CD4-positive, alpha-beta T cell treated with Interleukin-10 for 1 hour (primary cell): ENCODE measurements around the gene NT5C.
"Not testable (repeated sequence)": the region's sequence is repeated elsewhere in the genome, so short reads cannot be mapped to it uniquely, and the experiment has no call there.

Source experiments
- DNase-seq: peaks from one replicate; pipeline ENCODE4 v3.0.0-alpha.2; 2020

The NT5C gene

DNA sequence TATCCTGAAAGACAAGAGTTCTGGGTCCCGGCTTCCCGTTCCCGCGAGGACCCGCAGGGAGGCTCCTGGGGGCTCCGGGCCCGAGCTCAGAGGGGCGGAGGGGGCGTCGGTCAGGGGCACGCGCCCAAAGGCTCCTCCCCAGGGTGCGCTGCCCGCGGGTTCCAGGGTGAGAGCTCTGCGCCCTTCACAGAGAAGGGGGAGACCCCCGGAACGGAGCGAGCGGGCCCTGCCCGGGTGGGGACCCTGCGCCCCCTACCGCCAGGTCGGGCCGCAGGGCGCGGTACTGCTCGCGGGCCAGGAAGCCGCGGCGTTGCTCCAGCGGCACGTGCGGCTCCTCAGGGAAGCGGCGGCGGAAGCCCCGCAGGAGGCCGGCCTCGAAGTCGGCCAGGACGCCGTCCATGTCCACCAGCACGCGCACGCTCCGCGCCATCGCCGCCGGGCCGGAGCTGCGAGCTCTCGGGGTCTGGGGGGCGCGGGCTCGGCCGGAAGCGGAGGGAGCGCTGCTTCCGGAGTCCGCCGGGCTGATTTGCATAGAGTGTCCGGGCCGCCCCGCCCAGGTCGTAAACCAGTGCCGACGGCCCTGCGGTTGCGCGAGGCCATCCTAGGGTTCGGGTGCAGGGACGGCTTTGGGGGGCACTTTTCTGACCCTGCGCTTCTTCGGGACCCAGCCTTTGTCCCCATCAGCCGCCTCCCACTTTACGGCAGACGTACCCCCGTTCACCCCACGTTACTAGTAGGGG is at the start of gene NT5C:
Gene NT5C, minus strand, starts transcription at position 465 of the 740 bp plus-strand sequence. Its CDS starts 35 bp downstream, at position 430.
- peak; percentile 60 for DNase-seq

GRCh38 chr17:75181110-75181509 is 49.6 kb upstream of the NT5C start:
- no peak for DNase-seq

GRCh38 chr17:75178453-75178852 is 46.9 kb upstream of the NT5C start:
- no peak for DNase-seq

DNA sequence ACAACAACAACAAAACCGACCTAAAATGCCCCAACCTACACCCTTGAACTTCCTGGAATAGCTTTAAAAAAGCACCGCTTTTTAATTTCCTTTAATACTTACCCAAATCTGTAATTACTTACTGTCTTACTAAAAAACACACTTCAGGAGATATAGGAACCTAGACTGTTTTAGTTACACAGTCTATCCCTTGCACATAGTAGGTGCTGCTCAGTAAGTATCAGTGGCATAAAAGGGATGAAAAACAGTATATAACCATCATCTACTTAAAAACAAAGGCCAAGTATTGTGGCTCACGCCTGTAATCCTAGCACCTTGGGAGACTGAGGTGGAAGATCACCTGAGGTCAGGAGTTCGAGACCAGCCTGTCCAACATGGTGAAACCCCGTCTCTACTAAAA is 45.1 kb upstream of the NT5C start:
- no peak for DNase-seq

- no peak for DNase-seq
These were observed 43.5 kb upstream of the NT5C start for GRCh38 chr17:75174996-75175395.

DNA sequence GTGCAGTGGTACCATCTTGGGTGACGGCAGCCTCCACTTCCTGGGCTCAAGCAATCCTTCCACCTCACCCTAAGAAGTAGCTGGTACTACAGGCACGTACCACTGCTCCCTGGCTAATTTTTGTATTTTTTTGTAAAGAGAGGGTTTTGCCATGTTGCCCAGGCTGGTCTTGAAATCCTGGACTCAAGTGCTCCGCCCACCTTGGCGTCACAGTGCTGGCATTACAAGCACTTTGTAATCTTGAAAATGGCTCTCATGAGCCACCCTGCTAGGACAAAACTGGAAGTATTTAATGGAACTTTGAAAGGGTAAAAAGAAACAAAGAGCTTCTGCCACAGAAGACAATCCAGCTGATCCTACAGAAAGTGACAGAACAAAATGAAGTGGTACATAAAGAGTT is 42.0 kb upstream of the NT5C start:
- DNase-seq: no peak

DNA sequence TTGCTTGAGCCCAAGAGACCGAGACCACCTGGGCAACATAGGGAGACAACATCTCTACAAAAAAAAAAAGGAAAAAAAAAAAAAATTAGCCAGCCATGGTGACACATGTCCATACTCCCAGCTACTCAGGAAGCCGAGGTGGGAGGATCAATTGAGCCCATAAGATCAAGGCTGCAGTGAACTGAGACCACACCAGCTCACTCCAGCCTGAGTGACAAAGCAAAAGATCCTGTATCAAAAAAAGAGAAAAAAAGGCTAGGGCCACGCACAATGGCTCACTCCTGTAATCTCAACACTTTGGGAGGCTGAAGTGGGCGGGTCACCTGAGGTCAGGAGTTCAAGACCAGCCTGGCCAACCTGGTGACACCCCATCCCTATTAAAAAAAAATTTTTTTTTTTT is 37.5 kb upstream of the NT5C start:
- no peak for DNase-seq

- not testable (repeated sequence) for DNase-seq
These were observed 33.1 kb upstream of the NT5C start for GRCh38 chr17:75164606-75165005.

DNA sequence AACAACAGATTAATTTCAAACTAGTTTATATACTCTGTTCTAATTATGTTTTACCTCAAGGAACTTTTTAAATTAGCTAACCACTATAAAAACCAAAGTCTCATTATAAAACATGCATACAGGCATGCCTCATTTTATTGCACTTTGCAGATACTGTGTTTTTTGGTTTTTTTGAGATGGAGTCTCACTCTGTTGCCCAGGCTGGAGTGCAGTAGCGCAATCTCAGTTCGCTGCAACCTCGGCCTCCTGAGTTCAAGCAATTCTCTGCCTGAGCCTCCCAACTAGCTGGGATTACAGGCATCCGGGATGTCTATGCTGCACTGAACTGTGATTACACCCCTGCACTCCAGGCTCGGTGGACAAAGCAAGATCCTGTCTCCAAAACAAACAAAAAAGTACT is 31.5 kb upstream of the NT5C start:
- DNase-seq: no peak

- no peak for DNase-seq
These were observed 28.7 kb upstream of the NT5C start for GRCh38 chr17:75160211-75160610.

DNA sequence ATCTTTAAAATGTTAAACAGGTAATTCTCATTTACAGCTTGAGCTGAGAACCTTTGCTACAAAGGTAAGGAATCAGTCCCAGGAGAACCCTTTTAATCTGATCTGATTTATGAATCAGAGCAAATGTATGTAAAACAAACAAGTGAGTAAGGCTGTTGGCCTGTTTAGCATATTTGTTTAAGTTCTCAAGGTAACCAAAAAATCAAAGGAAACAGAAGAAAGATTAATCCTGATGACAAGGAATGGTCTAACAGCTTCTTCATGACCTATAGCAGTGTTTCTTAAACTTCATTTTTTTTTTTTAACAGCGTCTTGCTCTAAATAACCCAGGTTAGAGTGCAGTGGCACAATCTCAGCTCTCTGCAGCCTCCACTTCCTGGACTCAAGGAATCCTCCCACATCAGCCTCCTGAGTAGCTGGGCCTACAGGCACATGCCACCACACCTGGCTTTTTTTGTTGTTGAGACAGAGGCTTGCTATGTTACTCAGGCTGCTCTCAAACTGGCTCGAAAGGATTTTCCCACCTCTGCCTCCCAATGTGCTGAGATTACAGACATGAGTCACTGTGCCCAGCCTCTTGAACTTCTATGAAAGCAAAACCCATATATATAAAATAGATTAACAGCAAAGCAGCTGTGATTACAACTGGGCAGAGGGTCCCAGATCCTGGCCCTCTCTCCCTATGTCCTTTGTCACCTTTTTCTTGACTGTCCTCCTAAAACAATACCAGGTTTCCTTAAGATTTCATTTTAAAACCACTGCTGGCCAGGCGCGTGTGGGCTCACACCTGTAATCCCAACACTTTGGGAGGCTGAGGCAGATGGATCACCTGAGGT is 27.9 kb upstream of the NT5C start:
- no peak for DNase-seq

DNA sequence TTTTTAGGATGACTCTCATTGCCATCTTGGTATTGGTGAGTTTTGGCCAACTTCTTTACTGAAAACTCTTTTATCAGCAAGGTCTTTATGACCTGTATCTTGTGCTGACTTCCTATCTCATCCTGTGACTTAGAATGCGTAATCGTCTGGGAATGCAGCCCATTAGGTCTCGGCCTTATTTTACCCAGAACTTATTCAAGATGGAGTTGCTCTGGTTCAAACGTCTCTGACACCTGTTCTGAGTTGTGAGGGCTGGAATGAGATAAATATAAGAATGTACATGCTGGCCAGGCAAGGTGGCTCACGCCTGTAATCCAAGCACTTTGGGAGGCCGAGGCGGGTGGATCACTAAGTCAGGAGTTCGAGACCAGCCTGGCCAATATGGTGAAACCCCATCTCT is 26.9 kb upstream of the NT5C start:
- not testable (repeated sequence) for DNase-seq

DNA sequence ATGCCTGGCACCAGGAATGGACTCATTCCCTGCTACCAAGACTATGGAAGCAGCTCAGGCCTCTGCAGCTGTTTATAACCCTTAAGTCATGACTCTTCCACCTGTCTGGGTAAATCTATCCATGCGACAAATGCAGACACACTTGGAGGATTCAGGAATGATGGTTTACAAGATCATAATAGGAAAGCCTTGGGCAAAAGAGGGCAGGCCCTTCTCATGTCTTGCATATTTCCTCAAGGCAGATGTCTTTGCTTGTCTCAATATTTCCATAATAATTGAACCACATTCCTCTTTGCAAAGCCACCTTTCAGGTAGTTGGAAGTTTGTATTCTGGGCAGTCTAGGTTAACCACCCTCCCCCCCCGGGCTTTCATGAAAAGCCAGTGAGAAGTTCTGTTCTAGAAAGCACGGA is 23.7 kb upstream of the NT5C start:
- DNase-seq: no peak

GRCh38 chr17:75154195-75155106 is 22.9 kb upstream of the NT5C start, which contains the start of gene JPT1:
JPT1 (minus strand) TSS chr17:75154512; CDS start chr17:75154397, 115 bp downstream.
- peak; percentile 99 for DNase-seq

DNA sequence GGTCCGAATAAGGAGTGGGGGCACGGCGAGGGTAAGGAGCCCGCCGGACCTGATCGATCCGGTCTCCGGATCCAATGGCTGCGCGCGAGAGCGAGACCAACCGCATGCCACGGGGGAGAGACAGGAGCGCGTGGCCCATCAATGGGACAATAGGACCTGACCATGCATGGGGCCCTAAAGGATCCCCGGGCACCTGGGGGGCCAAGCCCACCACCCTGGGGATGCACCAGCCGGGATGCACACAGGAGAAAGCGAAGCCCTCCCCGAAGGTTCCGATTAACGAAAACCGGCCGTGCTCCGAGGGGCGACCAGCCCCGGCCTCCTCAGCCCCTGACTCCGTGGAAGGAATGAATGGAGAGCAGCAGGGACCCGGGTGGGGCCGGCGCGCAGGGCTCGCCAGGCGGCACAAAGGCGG is 22.2 kb upstream of the NT5C start:
- peak; percentile 21 for DNase-seq

- peak; percentile 21 for DNase-seq
These were observed 21.6 kb upstream of the NT5C start for GRCh38 chr17:75152922-75153779.

DNA sequence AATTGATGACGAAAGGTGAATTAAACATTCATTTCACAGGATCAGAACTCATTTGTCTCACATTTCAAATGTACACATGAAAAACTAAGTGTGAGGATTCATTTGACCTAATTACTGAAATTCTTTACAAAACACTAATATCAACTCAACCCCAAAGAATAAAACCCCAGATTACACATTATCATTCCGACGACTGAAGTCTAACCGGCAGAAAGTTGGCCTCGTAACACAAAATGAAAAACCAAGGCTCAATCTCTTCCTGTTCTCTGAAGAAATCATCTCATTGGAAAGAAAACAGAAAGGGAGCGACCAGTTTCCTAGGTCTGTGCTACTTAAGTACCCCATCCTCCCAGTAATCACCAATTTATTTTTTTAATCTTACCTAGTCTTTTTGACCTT is 21.0 kb upstream of the NT5C start:
- DNase-seq: no peak

DNA sequence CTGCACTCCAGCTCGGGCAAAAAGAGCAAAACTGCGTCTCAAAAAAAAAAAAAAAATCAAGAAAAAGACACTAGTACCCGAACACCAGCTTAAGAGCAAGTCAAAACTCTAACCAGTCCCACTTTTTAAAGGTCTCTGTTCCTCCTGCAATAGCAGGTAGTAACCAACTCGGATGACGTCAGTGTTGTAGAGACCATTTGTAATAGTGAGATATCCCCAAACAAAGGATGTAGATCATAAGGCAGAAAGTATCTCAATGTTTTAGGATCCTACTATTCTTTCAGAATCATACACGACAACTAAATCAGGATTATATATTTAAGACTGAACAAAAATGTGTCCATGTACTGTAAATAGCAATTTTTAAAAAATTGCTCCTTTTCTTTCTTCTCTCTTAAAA is 20.4 kb upstream of the NT5C start:
- DNase-seq: peak; percentile 29

- DNase-seq: no peak
These were observed 16.5 kb upstream of the NT5C start for GRCh38 chr17:75147878-75148546.

- no peak for DNase-seq
These were observed 15.1 kb upstream of the NT5C start for GRCh38 chr17:75146592-75146991.

- DNase-seq: no peak
These were observed 13.4 kb upstream of the NT5C start for GRCh38 chr17:75144816-75145512.
